Mammary epithelial cell (primary cell): Measurements from ENCODE around the gene CDC42EP5.

ENCODE experiments used
- CTCF ChIP-seq, 2 donors: IDR thresholded peaks in 1 of 2; conservative IDR thresholded peaks in 1 of 2; 2 replicates each; pipeline ENCODE4 v1.5.1; 2011 to 2012; ENCODE audit warnings: inconsistent platforms in 2 of 2, low read length in 2 of 2, mild to moderate bottlenecking in 2 of 2, control low read depth in 1 of 2, low read depth in 1 of 2; ENCODE audit not compliant: insufficient read depth in 1 of 2; ENCODE audit errors: extremely low read depth in 1 of 2
- EZH2 ChIP-seq: IDR thresholded peaks from 2 replicates; pipeline ENCODE4 v1.6.1; 2012; ENCODE audit warnings: low read length, inconsistent platforms, borderline replicate concordance

GRCh38 chr19:54432144-54432738, 40.9 kb downstream of the CDC42EP5 start:
- TF ChIP-seq CTCF (conservative IDR thresholded peaks at IDR 0.05 in 1 of 2, IDR thresholded peaks at IDR 0.05 in 1 of 2; ENCODE audit: extremely low read depth in 1 of 2, insufficient read depth in 1 of 2, low read depth in 1 of 2, low read length in 2 of 2) (no peak), EZH2 (no peak)
